ENCODE data around the gene HILPDA.
"Not testable (repeated sequence)": the region's sequence is repeated elsewhere in the genome, so short reads cannot be mapped to it uniquely, and the experiment has no call there.

The HILPDA gene

GRCh38 chr7:128434413-128435326 lies 21.0 kb upstream of the HILPDA start:
- DNase-seq: no peak

- no peak for DNase-seq
Measured at GRCh38 chr7:128435327-128435686, 20.4 kb upstream of the HILPDA start.

GRCh38 chr7:128437426-128438332 lies 18.0 kb upstream of the HILPDA start:
- DNase-seq: no peak

- no peak for DNase-seq
Measured at GRCh38 chr7:128442356-128442755, 13.3 kb upstream of the HILPDA start.

- DNase-seq: no peak
Measured at GRCh38 chr7:128443831-128444600, 11.7 kb upstream of the HILPDA start.

- DNase-seq: no peak
Measured at GRCh38 chr7:128446306-128446705, 9.4 kb upstream of the HILPDA start.

- DNase-seq: no peak
Measured at GRCh38 chr7:128447941-128448564, 7.6 kb upstream of the HILPDA start.

- DNase-seq: no peak
Measured at GRCh38 chr7:128448751-128449302, 6.9 kb upstream of the HILPDA start.

- no peak for DNase-seq
Measured at GRCh38 chr7:128450409-128450808, 5.3 kb upstream of the HILPDA start.

GRCh38 chr7:128450913-128451312 lies 4.8 kb upstream of the HILPDA start:
- DNase-seq: no peak

GRCh38 chr7:128452552-128452951 lies 3.1 kb upstream of the HILPDA start:
- DNase-seq: no peak

- no peak for DNase-seq
Measured at GRCh38 chr7:128453836-128454804, 1.6 kb upstream of the HILPDA start.

GRCh38 chr7:128454808-128455542 lies 703 bp upstream of the HILPDA start:
- no peak for DNase-seq

- DNase-seq: no peak
Measured at GRCh38 chr7:128456255-128456725, 612 bp downstream of the HILPDA start.

- DNase-seq: not testable (repeated sequence)
Measured at GRCh38 chr7:128457385-128457784, 1.7 kb downstream of the HILPDA start.

- DNase-seq: no peak
Measured at GRCh38 chr7:128458956-128459355, 3.3 kb downstream of the HILPDA start.

GRCh38 chr7:128459394-128459878 lies 3.8 kb downstream of the HILPDA start:
- peak; percentile 48 for DNase-seq

GRCh38 chr7:128462460-128462859 lies 6.8 kb downstream of the HILPDA start:
- no peak for DNase-seq

GRCh38 chr7:128463345-128463744 lies 7.7 kb downstream of the HILPDA start:
- not testable (repeated sequence) for DNase-seq

- not testable (repeated sequence) for DNase-seq
Measured at GRCh38 chr7:128463933-128464332, 8.3 kb downstream of the HILPDA start.
